Measurements from ENCODE around the gene POFUT2.

POFUT2 gene

DNA sequence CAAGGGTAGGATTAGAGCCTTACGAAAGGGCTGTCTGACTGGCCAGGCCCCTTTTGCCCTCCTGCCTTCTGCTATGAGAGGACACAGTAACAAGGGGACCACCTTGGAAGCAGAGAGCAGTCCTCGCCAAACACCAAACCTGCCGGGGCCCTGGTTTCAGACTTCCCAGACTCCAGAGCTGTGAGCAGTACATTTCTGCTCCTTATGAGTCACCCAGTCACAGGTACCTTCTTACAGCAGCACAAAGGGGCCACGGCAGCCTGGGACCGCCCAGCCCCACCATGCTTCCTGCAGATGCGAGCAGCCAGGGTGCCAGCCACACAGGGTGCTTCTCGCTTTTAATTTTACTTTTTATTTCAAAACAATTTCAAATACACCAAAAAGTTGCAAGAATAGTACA is 17.2 kb upstream of the POFUT2 start:
- CTCF ChIA-PET, result interaction anchor here (1.3 kb wide), 1 partner anchor 15 kb away, joined by 5 read pairs; no protein-coding TSS in a partner anchor
- Histone ChIP-seq H3K4me1 (ENCODE audit: control extremely low read depth in 1 of 4, control insufficient read depth in 4 of 4, insufficient read depth in 4 of 4, low read length in 3 of 4) (peaks cover 0 to 31% (median 14%) of the 10 kb centered on the region in 4 experiments), H3K4me3 (ENCODE audit: control insufficient read depth in 1 of 7, extremely low read depth in 1 of 7, insufficient read depth in 4 of 7, low read depth in 2 of 7, low read length in 6 of 7) (no peak overlapping the region), H3K36me3 (ENCODE audit: control insufficient read depth in 4 of 4, insufficient read depth in 4 of 4, low read length in 3 of 4) (no peaks in the 10 kb centered on the region), H3K27ac (ENCODE audit: insufficient read depth in 1 of 2, low read depth in 1 of 2, low read length in 2 of 2, poor library complexity in 1 of 2, severe bottlenecking in 2 of 2) (no peak overlapping the region), H3K27me3 (replicated peaks in 2 of 5; ENCODE audit: control insufficient read depth in 4 of 5, insufficient read depth in 5 of 5, low read length in 4 of 5) (no peaks in the 10 kb centered on the region), H3K9me3 (ENCODE audit: control extremely low read depth in 1 of 5, control insufficient read depth in 4 of 5, insufficient read depth in 2 of 5, low read depth in 1 of 5, low read length in 4 of 5) (no peaks in the 10 kb centered on the region)
- POLR2A ChIA-PET, result no interaction called here
- DNase-seq, result no peak
- WGBS (ENCODE audit: insufficient coverage), result 87% methylated on average over 5 of the region's 7 CpGs

DNA sequence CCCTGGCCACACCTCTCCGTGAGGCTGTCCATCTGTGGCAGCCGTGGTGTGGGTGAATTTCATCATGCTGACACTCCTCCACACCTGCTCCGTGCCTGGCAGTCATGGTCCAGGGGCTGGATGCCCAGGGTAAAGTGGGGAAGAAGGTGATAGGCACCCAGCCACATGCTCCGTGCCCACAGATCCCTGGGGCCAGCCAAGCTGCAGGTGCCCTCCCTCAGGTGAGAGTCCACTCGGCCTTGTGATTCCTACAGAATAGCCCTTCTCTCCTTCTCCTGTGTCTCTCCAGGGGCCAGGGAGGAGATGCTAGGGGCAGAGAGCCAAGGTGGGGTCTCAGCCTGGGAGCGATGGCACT is 16.8 kb upstream of the POFUT2 start:
- Histone ChIP-seq H3K27ac (ENCODE audit: insufficient read depth in 1 of 2, low read depth in 1 of 2, low read length in 2 of 2, poor library complexity in 1 of 2, severe bottlenecking in 2 of 2) (no peak overlapping the region), H3K4me1 (ENCODE audit: control extremely low read depth in 1 of 4, control insufficient read depth in 4 of 4, insufficient read depth in 4 of 4, low read length in 3 of 4) (peaks cover 0 to 30% (median 14%) of the 10 kb centered on the region in 4 experiments), H3K4me3 (ENCODE audit: control insufficient read depth in 1 of 7, extremely low read depth in 1 of 7, insufficient read depth in 4 of 7, low read depth in 2 of 7, low read length in 6 of 7) (no peak overlapping the region), H3K9me3 (ENCODE audit: control extremely low read depth in 1 of 5, control insufficient read depth in 4 of 5, insufficient read depth in 2 of 5, low read depth in 1 of 5, low read length in 4 of 5) (no peaks in the 10 kb centered on the region), H3K36me3 (ENCODE audit: control insufficient read depth in 4 of 4, insufficient read depth in 4 of 4, low read length in 3 of 4) (no peaks in the 10 kb centered on the region), H3K27me3 (replicated peaks in 2 of 5; ENCODE audit: control insufficient read depth in 4 of 5, insufficient read depth in 5 of 5, low read length in 4 of 5) (no peaks in the 10 kb centered on the region)
- ChIA-PET CTCF (no interaction called here), POLR2A (no interaction called here)
- whole genome bisulfite sequencing (ENCODE audit: insufficient coverage), result 100% methylated on average over 2 of the region's 6 CpGs
- no peak for DNase-seq

DNA sequence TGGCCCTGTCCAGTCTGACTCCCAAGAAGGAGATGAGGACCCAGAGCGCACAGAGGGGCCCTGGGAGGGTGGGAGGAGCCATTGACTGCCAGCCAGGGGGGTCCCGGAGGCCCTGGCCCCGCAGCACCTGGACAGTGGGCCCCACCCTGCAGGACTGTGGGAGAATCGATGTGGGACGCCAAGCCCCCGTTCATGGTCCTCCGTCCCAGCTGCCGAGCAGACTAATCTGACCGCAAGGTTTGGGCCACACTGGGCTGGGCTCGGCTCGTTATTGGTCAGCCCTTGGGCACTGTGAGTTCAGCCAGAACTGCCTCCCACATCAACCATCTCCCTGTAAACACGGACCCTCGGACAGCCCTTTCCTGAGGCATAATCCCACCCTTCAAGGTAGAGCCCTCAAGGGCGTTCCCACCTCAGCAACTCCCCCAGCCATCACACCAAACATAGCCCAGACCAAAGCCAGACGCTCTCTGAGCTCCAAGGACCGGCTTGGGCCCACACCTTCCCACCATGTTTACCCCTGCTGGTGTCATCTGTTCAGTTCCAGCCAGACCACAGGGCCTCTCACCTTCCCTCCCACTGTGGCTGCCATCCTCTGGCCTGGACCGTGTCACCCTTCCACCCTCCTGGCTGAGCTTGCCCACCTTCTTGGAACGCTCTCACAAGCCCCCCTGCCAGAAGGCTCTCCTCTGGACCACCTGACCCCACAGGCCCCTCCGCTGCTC is 16.2 kb upstream of the POFUT2 start:
- peaks cover 0 to 26% (median 12%) of the 10 kb centered on the region in 4 experiments for H3K4me1 ChIP-seq (ENCODE audit: control extremely low read depth in 1 of 4, control insufficient read depth in 4 of 4, insufficient read depth in 4 of 4, low read length in 3 of 4)
- H3K27me3 ChIP-seq (replicated peaks in 2 of 5; ENCODE audit: control insufficient read depth in 4 of 5, insufficient read depth in 5 of 5, low read length in 4 of 5), result no peaks in the 10 kb centered on the region
- H3K4me3 ChIP-seq (ENCODE audit: control insufficient read depth in 1 of 7, extremely low read depth in 1 of 7, insufficient read depth in 4 of 7, low read depth in 2 of 7, low read length in 6 of 7), result no peak overlapping the region
- no peaks in the 10 kb centered on the region for H3K9me3 ChIP-seq (ENCODE audit: control extremely low read depth in 1 of 5, control insufficient read depth in 4 of 5, insufficient read depth in 2 of 5, low read depth in 1 of 5, low read length in 4 of 5)
- H3K36me3 ChIP-seq (ENCODE audit: control insufficient read depth in 4 of 4, insufficient read depth in 4 of 4, low read length in 3 of 4), result no peaks in the 10 kb centered on the region
- CTCF ChIA-PET, result no interaction called here
- no peak overlapping the region for H3K27ac ChIP-seq (ENCODE audit: insufficient read depth in 1 of 2, low read depth in 1 of 2, low read length in 2 of 2, poor library complexity in 1 of 2, severe bottlenecking in 2 of 2)
- POLR2A ChIA-PET, result no interaction called here
- no peak for DNase-seq
- WGBS (ENCODE audit: insufficient coverage), result over 99% methylated on average over 17 of the region's 19 CpGs

DNA sequence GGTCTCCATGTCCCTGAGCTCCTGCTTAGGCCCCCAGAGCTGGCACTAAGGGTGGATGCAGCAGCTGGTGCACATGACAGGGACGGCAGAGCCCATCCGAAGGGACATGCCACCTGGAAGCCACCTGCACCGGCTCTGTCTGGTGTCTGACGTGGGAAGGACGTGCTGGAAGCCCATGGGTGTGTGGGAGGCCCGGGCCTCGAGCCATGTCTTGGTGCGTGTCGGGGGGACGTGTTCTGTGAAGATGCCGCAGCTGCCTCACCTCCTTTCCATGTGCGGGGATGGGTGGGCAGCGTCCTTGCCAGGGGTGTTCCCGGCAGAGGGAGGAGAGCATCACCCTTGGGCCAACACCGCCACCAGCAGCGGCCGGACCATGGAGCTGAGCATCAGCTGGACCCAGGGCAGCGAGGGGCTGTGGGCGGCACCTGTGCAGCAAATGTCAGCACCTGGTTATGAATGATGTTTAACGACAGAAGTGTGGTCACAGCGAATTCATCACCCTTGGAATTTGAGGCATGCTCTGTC is 15.5 kb upstream of the POFUT2 start:
- no peak for DNase-seq
- no peaks in the 10 kb centered on the region for H3K36me3 ChIP-seq (ENCODE audit: control insufficient read depth in 4 of 4, insufficient read depth in 4 of 4, low read length in 3 of 4)
- H3K9me3 ChIP-seq (ENCODE audit: control extremely low read depth in 1 of 5, control insufficient read depth in 4 of 5, insufficient read depth in 2 of 5, low read depth in 1 of 5, low read length in 4 of 5), result no peaks in the 10 kb centered on the region
- POLR2A ChIA-PET, result no interaction called here
- no peaks in the 10 kb centered on the region for H3K27me3 ChIP-seq (replicated peaks in 2 of 5; ENCODE audit: control insufficient read depth in 4 of 5, insufficient read depth in 5 of 5, low read length in 4 of 5)
- H3K4me1 ChIP-seq (ENCODE audit: control extremely low read depth in 1 of 4, control insufficient read depth in 4 of 4, insufficient read depth in 4 of 4, low read length in 3 of 4), result peaks cover 0 to 19% (median 6%) of the 10 kb centered on the region in 4 experiments
- no peak overlapping the region for H3K27ac ChIP-seq (ENCODE audit: insufficient read depth in 1 of 2, low read depth in 1 of 2, low read length in 2 of 2, poor library complexity in 1 of 2, severe bottlenecking in 2 of 2)
- CTCF ChIA-PET, result no interaction called here
- 98% methylated on average over 21 of the region's 21 CpGs for WGBS (ENCODE audit: insufficient coverage)
- H3K4me3 ChIP-seq (ENCODE audit: control insufficient read depth in 1 of 7, extremely low read depth in 1 of 7, insufficient read depth in 4 of 7, low read depth in 2 of 7, low read length in 6 of 7), result no peak overlapping the region

DNA sequence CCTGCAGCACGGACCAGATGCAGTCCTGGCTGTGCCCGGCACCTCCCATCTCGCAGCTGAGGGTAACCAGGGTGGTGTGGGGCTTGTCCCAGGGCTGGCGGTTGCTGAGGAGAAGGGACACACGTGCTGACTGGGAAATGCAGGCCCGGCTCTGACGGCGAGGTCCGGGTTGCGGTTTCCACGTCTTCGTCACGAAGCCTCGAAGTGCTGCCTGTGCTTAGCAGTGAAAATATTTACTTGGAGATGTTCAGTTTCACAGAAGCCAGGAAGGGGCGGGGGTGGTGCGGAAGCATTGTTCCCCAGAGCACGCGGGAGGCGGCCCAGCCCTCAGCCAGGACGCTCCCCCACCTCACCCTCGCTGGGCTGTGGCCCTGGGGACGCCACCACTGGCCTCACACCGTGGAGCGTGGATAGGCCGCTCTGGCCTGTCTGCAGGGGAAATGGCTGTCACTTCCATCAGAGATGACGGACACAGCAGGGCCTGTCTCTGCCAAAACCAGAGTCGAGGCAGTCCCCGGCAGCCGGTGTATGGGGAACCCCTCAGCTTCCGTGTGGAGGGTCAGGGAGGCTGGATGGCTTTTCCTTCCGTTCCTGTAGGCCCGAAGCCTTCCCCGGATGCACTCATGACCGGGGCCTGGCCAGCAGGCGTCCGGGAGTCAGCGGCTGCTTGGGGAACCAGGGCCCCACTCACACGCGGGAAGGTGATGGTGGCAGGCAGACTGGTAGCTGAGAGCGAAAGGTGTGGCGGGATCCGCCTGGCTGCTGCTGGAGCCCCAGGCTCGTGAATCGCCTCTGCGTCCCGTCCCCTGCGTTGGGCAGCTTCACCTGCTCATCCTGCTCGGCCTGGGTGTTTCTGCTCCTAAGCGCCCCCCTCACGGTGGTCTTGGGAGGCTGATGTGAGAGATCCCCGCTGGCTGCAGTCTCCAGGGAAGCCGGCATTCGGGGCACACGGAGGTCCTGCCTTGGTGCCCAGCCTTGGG is 14.7 kb upstream of the POFUT2 start:
- POLR2A ChIA-PET, result no interaction called here
- Histone ChIP-seq H3K27me3 (replicated peaks in 2 of 5; ENCODE audit: control insufficient read depth in 4 of 5, insufficient read depth in 5 of 5, low read length in 4 of 5) (no peaks in the 10 kb centered on the region), H3K9me3 (ENCODE audit: control extremely low read depth in 1 of 5, control insufficient read depth in 4 of 5, insufficient read depth in 2 of 5, low read depth in 1 of 5, low read length in 4 of 5) (no peaks in the 10 kb centered on the region), H3K4me3 (ENCODE audit: control insufficient read depth in 1 of 7, extremely low read depth in 1 of 7, insufficient read depth in 4 of 7, low read depth in 2 of 7, low read length in 6 of 7) (no peak overlapping the region), H3K36me3 (ENCODE audit: control insufficient read depth in 4 of 4, insufficient read depth in 4 of 4, low read length in 3 of 4) (no peaks in the 10 kb centered on the region), H3K4me1 (ENCODE audit: control extremely low read depth in 1 of 4, control insufficient read depth in 4 of 4, insufficient read depth in 4 of 4, low read length in 3 of 4) (peaks cover 0 to 16% (median 5%) of the 10 kb centered on the region in 4 experiments), H3K27ac (ENCODE audit: insufficient read depth in 1 of 2, low read depth in 1 of 2, low read length in 2 of 2, poor library complexity in 1 of 2, severe bottlenecking in 2 of 2) (peak overlapping the region in 1 of 2 experiments; percentile 15)
- DNase-seq, result peak; percentile 73 to 95 (median 93)
- WGBS (ENCODE audit: insufficient coverage), result 68% methylated on average over 46 of the region's 54 CpGs
- CTCF ChIA-PET, result no interaction called here

DNA sequence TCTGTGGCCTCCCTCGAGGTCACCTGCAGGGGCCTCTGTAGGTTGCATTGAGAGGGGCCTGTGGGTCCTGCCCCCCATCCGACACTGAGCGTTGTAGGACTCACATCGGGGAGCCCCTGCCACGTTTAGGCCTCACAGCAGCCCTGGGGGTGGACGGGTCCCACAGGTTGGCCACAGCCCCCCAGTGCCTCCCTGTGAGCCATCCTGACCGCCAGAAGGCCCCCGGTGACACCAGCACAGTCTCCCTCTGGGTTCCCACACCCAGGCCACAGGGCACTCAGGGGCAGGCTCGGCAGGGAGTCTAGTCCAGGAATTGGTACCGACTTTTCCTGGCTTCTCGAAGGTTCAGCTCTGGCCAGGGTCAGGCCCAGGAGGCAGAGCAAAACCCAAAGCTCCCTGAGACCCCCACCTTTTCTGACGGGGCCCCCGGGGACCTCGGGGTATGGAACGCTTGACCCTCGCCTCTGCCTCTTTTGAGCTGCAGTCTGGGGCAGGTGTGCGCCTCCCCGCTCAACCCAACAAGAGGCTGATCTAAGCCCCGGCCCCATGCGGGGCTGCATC is 13.9 kb upstream of the POFUT2 start:
- no peak overlapping the region for H3K27ac ChIP-seq (ENCODE audit: insufficient read depth in 1 of 2, low read depth in 1 of 2, low read length in 2 of 2, poor library complexity in 1 of 2, severe bottlenecking in 2 of 2)
- peaks cover 0 to 16% (median 5%) of the 10 kb centered on the region in 4 experiments for H3K4me1 ChIP-seq (ENCODE audit: control extremely low read depth in 1 of 4, control insufficient read depth in 4 of 4, insufficient read depth in 4 of 4, low read length in 3 of 4)
- no peaks in the 10 kb centered on the region for H3K27me3 ChIP-seq (replicated peaks in 2 of 5; ENCODE audit: control insufficient read depth in 4 of 5, insufficient read depth in 5 of 5, low read length in 4 of 5)
- no peak overlapping the region for H3K4me3 ChIP-seq (ENCODE audit: control insufficient read depth in 1 of 7, extremely low read depth in 1 of 7, insufficient read depth in 4 of 7, low read depth in 2 of 7, low read length in 6 of 7)
- CTCF ChIA-PET, result no interaction called here
- 94% methylated on average over 19 of the region's 20 CpGs for WGBS (ENCODE audit: insufficient coverage)
- H3K9me3 ChIP-seq (ENCODE audit: control extremely low read depth in 1 of 5, control insufficient read depth in 4 of 5, insufficient read depth in 2 of 5, low read depth in 1 of 5, low read length in 4 of 5), result peaks cover 0 to 2% (median 0%) of the 10 kb centered on the region in 5 experiments
- POLR2A ChIA-PET, result no interaction called here
- DNase-seq, result no peak
- no peaks in the 10 kb centered on the region for H3K36me3 ChIP-seq (ENCODE audit: control insufficient read depth in 4 of 4, insufficient read depth in 4 of 4, low read length in 3 of 4)

All from common myeloid progenitor, CD34-positive (primary cell).